ENCODE results near the gene FUT2.

GRCh38 chr19:48674216-48674809 lies 21.5 kb upstream of the FUT2 start:
- no peak for TF ChIP-seq TEAD4 (IDR thresholded peaks at IDR 0.05)
- no peak for TF ChIP-seq RAD21 (IDR thresholded peaks at IDR 0.05; ENCODE audit: low read depth)
